ENCODE results near the gene S100A5.

DNA sequence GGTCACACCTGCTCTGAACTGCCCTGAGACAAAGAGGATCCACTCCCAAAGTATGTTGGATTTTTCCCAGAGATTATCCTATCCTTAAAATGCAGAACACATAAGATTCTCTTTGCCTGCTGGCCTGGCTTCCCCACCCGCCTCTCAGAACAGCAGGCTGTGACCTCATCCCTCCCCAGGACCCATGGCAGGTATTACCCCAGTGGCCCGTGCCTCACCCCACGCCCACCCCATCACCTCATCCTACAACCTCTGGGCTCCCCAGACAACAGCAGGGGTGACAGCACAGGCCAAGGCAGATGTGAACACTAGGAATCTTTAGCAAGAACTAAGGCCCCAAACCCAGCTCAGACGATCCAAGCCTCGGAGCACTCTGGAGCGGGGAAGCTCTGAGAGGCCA is 45.2 kb downstream of the S100A5 start:
- TF ChIP-seq EZH2 (IDR thresholded peaks at IDR 0.05; ENCODE audit: insufficient read depth, low read length) = no peak
- TF ChIP-seq, protein P1, sequence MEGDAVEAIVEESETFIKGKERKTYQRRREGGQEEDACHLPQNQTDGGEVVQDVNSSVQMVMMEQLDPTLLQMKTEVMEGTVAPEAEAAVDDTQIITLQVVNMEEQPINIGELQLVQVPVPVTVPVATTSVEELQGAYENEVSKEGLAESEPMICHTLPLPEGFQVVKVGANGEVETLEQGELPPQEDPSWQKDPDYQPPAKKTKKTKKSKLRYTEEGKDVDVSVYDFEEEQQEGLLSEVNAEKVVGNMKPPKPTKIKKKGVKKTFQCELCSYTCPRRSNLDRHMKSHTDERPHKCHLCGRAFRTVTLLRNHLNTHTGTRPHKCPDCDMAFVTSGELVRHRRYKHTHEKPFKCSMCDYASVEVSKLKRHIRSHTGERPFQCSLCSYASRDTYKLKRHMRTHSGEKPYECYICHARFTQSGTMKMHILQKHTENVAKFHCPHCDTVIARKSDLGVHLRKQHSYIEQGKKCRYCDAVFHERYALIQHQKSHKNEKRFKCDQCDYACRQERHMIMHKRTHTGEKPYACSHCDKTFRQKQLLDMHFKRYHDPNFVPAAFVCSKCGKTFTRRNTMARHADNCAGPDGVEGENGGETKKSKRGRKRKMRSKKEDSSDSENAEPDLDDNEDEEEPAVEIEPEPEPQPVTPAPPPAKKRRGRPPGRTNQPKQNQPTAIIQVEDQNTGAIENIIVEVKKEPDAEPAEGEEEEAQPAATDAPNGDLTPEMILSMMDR (IDR thresholded peaks at IDR 0.05; ENCODE audit: insufficient read depth, low read depth, low read length) = no peak
